A673 (cell line): ENCODE data around the gene NAXD.

Experiments
- CTCF ChIP-seq: fragments of 300-800, 200-600 bp; sonication (generic); conservative IDR thresholded peaks from 2 replicates; pipeline ENCODE4 v1.5.1; 2017; ENCODE audit warnings: low read depth, mild to moderate bottlenecking, antibody characterized with exemption, low read length, moderate library complexity, mixed read lengths
- EZH2 ChIP-seq: fragments of 200-600 bp; sonication (generic); IDR thresholded peaks from 2 replicates; pipeline ENCODE4 v1.6.1; 2017; ENCODE audit warnings: borderline replicate concordance, low read depth, mild to moderate bottlenecking, mixed read lengths, antibody characterized with exemption, low read length; ENCODE audit not compliant: poor library complexity, severe bottlenecking

GRCh38 chr13:110643768-110644421 is 28.6 kb downstream of the NAXD start:
- TF ChIP-seq EZH2: no peak
- TF ChIP-seq CTCF: no peak
